Smooth muscle cell (in vitro differentiated cells): Measurements from ENCODE around the gene TEX50. TPM values are rescaled to one million over a fixed set of nuclear protein-coding genes. Genes with fewer than 3 reads are reported as not detected.
A peak's percentile ranks its signal among the peaks of the same experiment; 100 is the strongest.

Source experiments
- DNase-seq: peaks from one replicate; lab custom pipeline; 2025; ENCODE audit not compliant: unreplicated experiment; lab: John Stamatoyannopoulos, UW
- H2AFZ ChIP-seq: fragments of 200-600 bp; sonication (generic); 2 replicates; pipeline ENCODE4 v1.6.0; 2016; ENCODE audit warnings: antibody characterized with exemption, low read depth, mild to moderate bottlenecking
- H3F3A ChIP-seq: fragments of 200-600 bp; sonication (generic); 2 replicates; pipeline ENCODE4 v1.6.0; 2017; ENCODE audit warnings: antibody characterized with exemption, low read depth
- H3K27ac ChIP-seq: fragments of 200-600 bp; sonication (generic); 2 replicates; pipeline ENCODE4 v1.5.1; 2016; ENCODE audit warnings: low read depth, mild to moderate bottlenecking
- H3K27me3 ChIP-seq: fragments of 200-600 bp; sonication (generic); 2 replicates; pipeline ENCODE4 v1.6.1; 2016; ENCODE audit warnings: low read depth, mild to moderate bottlenecking
- H3K36me3 ChIP-seq: fragments of 200-600 bp; sonication (generic); 2 replicates; pipeline ENCODE4 v1.5.1; 2016; ENCODE audit warnings: low read depth
- H3K4me1 ChIP-seq: fragments of 200-600 bp; sonication (generic); 2 replicates; pipeline ENCODE4 v1.5.1; 2016; ENCODE audit warnings: low read depth
- H3K4me2 ChIP-seq: fragments of 200-600 bp; sonication (generic); 2 replicates; pipeline ENCODE4 v1.6.0; 2016; ENCODE audit warnings: mild to moderate bottlenecking
- H3K4me3 ChIP-seq: fragments of 200-600 bp; sonication (generic); 2 replicates; pipeline ENCODE4 v1.5.1; 2016; ENCODE audit warnings: mild to moderate bottlenecking
- H3K79me2 ChIP-seq: fragments of 200-600 bp; sonication (generic); 2 replicates; pipeline ENCODE4 v1.6.0; 2016; ENCODE audit warnings: low read depth, mild to moderate bottlenecking
- H3K9ac ChIP-seq: fragments of 200-600 bp; sonication (generic); 2 replicates; pipeline ENCODE4 v1.6.0; 2016; ENCODE audit warnings: low read depth
- H3K9me3 ChIP-seq: fragments of 200-600 bp; sonication (generic); replicated peaks from 2 replicates; pipeline ENCODE4 v1.5.1; 2016; ENCODE audit warnings: low read depth
- H4K20me1 ChIP-seq: fragments of 200-600 bp; sonication (generic); 2 replicates; pipeline ENCODE4 v1.6.0; 2016; ENCODE audit warnings: low read depth
- WGBS: methylation state at CpG from one replicate; pipeline ENCODE4 v1.1.7; 2016; ENCODE audit warnings: low lambda C conversion rate; 5-methylcytosine and 5-hydroxymethylcytosine counted together
- polyA plus RNA-seq: library from polyadenylated mRNA; unstranded; fragments of >200 nt; fragmentation: Nextera tagmentation; extraction: Ambion mirVana; gene quantifications from 2 replicates; pipeline ENCODE4 v1.2.1, GENCODE V29; 2016
- total RNA-seq: library from RNA; depleted of rRNA; stranded (reverse); fragments of >200 nt; gene quantifications from 2 replicates; pipeline ENCODE4 v1.2.3, GENCODE V29; 2014
- TF ChIP-seq, protein P1 (sequence below): fragments of 200-600 bp; sonication (generic); IDR thresholded peaks from 2 replicates; pipeline ENCODE4 v1.5.1; 2017; ENCODE audit warnings: borderline replicate concordance, mild to moderate bottlenecking, antibody characterized with exemption; ENCODE audit not compliant: insufficient read depth, poor library complexity, severe bottlenecking

Gene TEX50
- total and polyA plus RNA-seq, 2 experiments from 2014 or later = 0.49 TPM; not detected in 1

- Histone ChIP-seq H3K79me2 (peaks cover 89% of the 10 kb centered on the region), H3K27me3 (no peaks in the 10 kb centered on the region), H3F3A (no peaks in the 10 kb centered on the region), H3K36me3 (no peaks in the 10 kb centered on the region), H3K27ac (peak overlapping the region; percentile 36), H4K20me1 (peaks cover 86% of the 10 kb centered on the region), H3K4me2 (peak overlapping the region; percentile 18), H3K4me1 (peaks cover 11% of the 10 kb centered on the region), H3K9me3 (no peaks in the 10 kb centered on the region), H3K9ac (no peak overlapping the region), H2AFZ (no peak overlapping the region), H3K4me3 (no peak overlapping the region)
- TF ChIP-seq, protein P1, sequence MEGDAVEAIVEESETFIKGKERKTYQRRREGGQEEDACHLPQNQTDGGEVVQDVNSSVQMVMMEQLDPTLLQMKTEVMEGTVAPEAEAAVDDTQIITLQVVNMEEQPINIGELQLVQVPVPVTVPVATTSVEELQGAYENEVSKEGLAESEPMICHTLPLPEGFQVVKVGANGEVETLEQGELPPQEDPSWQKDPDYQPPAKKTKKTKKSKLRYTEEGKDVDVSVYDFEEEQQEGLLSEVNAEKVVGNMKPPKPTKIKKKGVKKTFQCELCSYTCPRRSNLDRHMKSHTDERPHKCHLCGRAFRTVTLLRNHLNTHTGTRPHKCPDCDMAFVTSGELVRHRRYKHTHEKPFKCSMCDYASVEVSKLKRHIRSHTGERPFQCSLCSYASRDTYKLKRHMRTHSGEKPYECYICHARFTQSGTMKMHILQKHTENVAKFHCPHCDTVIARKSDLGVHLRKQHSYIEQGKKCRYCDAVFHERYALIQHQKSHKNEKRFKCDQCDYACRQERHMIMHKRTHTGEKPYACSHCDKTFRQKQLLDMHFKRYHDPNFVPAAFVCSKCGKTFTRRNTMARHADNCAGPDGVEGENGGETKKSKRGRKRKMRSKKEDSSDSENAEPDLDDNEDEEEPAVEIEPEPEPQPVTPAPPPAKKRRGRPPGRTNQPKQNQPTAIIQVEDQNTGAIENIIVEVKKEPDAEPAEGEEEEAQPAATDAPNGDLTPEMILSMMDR = no peak
- no peak for DNase-seq
Measured at GRCh38 chr1:173648880-173649605, 13.9 kb downstream of the TEX50 start.

GRCh38 chr1:173660306-173660705, 25.2 kb downstream of the TEX50 start:
- Histone ChIP-seq H3K4me2 (no peak overlapping the region), H3K36me3 (no peaks in the 10 kb centered on the region), H3F3A (no peaks in the 10 kb centered on the region), H4K20me1 (peaks cover 100% of the 10 kb centered on the region), H3K9ac (no peak overlapping the region), H3K4me1 (peaks cover 8% of the 10 kb centered on the region), H3K9me3 (no peaks in the 10 kb centered on the region), H3K79me2 (peaks cover 51% of the 10 kb centered on the region), H3K27ac (peak overlapping the region; percentile 48), H2AFZ (no peak overlapping the region), H3K4me3 (no peak overlapping the region), H3K27me3 (no peaks in the 10 kb centered on the region)
- WGBS = 84% methylated on average over 2 of the region's 2 CpGs
- TF ChIP-seq, protein P1 = no peak
- DNase-seq = no peak

DNA sequence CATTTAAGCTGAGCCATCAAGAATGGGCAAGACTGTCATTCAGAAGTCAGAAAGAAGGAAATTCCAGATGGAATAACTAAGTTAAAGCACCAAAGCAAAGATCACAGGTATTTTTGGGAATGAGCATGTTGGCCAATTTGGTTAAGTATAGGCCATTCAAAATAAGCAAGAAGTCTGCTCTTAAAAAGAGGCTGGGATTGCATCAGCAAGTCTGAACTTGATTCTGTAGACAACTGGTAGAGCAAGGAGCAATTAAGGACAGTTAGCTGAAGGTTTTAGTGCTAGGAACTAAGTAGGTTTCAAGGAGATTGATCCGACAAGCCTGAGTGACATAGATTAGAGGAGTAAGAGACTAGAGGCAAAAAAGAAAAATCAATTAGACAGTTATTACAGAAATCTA, 26.1 kb downstream of the TEX50 start:
- H3K27ac ChIP-seq = peak overlapping the region; percentile 48
- no peak for DNase-seq
- H3F3A ChIP-seq = no peaks in the 10 kb centered on the region
- peaks cover 99% of the 10 kb centered on the region for H4K20me1 ChIP-seq
- H3K4me3 ChIP-seq = no peak overlapping the region
- no peak overlapping the region for H2AFZ ChIP-seq
- peaks cover 50% of the 10 kb centered on the region for H3K79me2 ChIP-seq
- H3K9ac ChIP-seq = no peak overlapping the region
- peaks cover 8% of the 10 kb centered on the region for H3K4me1 ChIP-seq
- H3K36me3 ChIP-seq = no peaks in the 10 kb centered on the region
- 57% methylated on average over 1 of the region's 1 CpG for whole genome bisulfite sequencing
- no peak overlapping the region for H3K4me2 ChIP-seq
- no peaks in the 10 kb centered on the region for H3K9me3 ChIP-seq
- H3K27me3 ChIP-seq = no peaks in the 10 kb centered on the region
- TF ChIP-seq, protein P1 = no peak

DNA sequence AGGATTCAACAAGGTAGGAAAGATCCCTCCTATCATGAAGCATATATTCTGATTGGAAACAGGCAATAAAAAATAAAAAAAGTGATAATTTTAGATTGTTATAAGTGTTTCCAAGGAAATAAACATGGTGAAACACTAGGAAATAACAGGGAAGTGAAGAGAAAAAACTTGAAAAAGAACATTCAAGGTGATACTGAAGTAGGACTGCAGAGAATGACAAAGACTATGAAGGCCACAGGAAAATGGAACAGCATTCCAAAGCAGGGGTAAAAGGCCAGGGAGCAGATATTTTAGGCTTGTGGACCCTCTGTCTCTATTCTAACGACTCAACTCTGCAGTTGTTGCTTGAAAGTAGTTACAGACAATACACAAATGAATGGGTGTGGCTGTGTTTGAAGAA, 26.6 kb downstream of the TEX50 start:
- Histone ChIP-seq H4K20me1 (peaks cover 99% of the 10 kb centered on the region), H3F3A (no peaks in the 10 kb centered on the region), H3K36me3 (no peaks in the 10 kb centered on the region), H3K4me1 (peaks cover 8% of the 10 kb centered on the region), H3K4me3 (no peak overlapping the region), H3K9me3 (no peaks in the 10 kb centered on the region), H3K9ac (no peak overlapping the region), H3K27ac (peak overlapping the region; percentile 48), H2AFZ (no peak overlapping the region), H3K27me3 (no peaks in the 10 kb centered on the region), H3K4me2 (no peak overlapping the region), H3K79me2 (peaks cover 45% of the 10 kb centered on the region)
- WGBS = 77% methylated on average over 1 of the region's 1 CpG
- TF ChIP-seq, protein P1 = no peak
- no peak for DNase-seq
